HepG2 (cell line): ENCODE measurements around the gene ANKRD55. TPM values are rescaled to one million over a fixed set of nuclear protein-coding genes. Genes with fewer than 3 reads are reported as not detected.

Experiments
- HIVEP1 ChIP-seq: sonication (generic); formaldehyde crosslinking; IDR thresholded peaks from 2 replicates; pipeline ENCODE4 v1.4.0; 2020; ENCODE audit warnings: mild to moderate bottlenecking, missing genetic modification reagents
- JDP2 ChIP-seq: sonication (generic); formaldehyde crosslinking; IDR thresholded peaks from 2 replicates; pipeline ENCODE4 v1.8.1; 2022; ENCODE audit warnings: missing genetic modification reagents, borderline replicate concordance
- MYPOP ChIP-seq: sonication (generic); formaldehyde crosslinking; IDR thresholded peaks from 2 replicates; pipeline ENCODE4 v1.8.1; 2023; ENCODE audit warnings: mild to moderate bottlenecking, moderate library complexity, missing genetic modification reagents
- NFKBIZ ChIP-seq: IDR thresholded peaks from 2 replicates; pipeline ENCODE4 v1.6.1; 2018; ENCODE audit warnings: missing genetic modification reagents, missing compliant biosample characterization
- NR2C2 ChIP-seq: sonication (generic); formaldehyde crosslinking; IDR thresholded peaks from 2 replicates; pipeline ENCODE4 v1.4.0; 2020; ENCODE audit warnings: missing genetic modification reagents, mild to moderate bottlenecking, moderate library complexity, borderline replicate concordance
- NRL ChIP-seq: sonication (generic); formaldehyde crosslinking; IDR thresholded peaks from 2 replicates; pipeline ENCODE4 v1.5.0; 2020; ENCODE audit warnings: missing genetic modification reagents, mild to moderate bottlenecking, moderate library complexity, borderline replicate concordance
- PRPF4 ChIP-seq: fragments of 200-400 bp; formaldehyde crosslinking; IDR thresholded peaks from 2 replicates; pipeline ENCODE4 v1.6.1; 2016; ENCODE audit warnings: low read length, low read depth; ENCODE audit not compliant: poor library complexity, severe bottlenecking
- RBM39 ChIP-seq: fragments of 200-400 bp; formaldehyde crosslinking; IDR thresholded peaks from one replicate; pipeline ENCODE4 v1.6.1; 2018; ENCODE audit warnings: antibody characterized with exemption, mild to moderate bottlenecking, low read depth, low read length; ENCODE audit not compliant: poor library complexity, severe bottlenecking
- SP5 ChIP-seq: IDR thresholded peaks from 2 replicates; pipeline ENCODE4 v1.6.1; 2016; ENCODE audit warnings: low read depth, borderline replicate concordance
- SRF ChIP-seq: IDR thresholded peaks from 2 replicates; pipeline ENCODE4 v1.6.1; 2011; ENCODE audit warnings: mild to moderate bottlenecking, low read depth, low read length, moderate library complexity
- ZBTB43 ChIP-seq: sonication (generic); formaldehyde crosslinking; conservative IDR thresholded peaks from 2 replicates; pipeline ENCODE4 v1.4.0; 2020; ENCODE audit warnings: missing genetic modification reagents
- ZNF142 ChIP-seq: sonication (generic); formaldehyde crosslinking; IDR thresholded peaks from 2 replicates; pipeline ENCODE4 v1.4.0; 2020; ENCODE audit warnings: missing genetic modification reagents
- ZNF143 ChIP-seq: sonication (generic); formaldehyde crosslinking; IDR thresholded peaks from 2 replicates; pipeline ENCODE4 v1.4.0; 2020; ENCODE audit warnings: missing genetic modification reagents
- ZNF280D ChIP-seq: sonication (generic); formaldehyde crosslinking; IDR thresholded peaks from 2 replicates; pipeline ENCODE4 v1.5.1; 2020; ENCODE audit warnings: mild to moderate bottlenecking, missing genetic modification reagents
- ZNF567 ChIP-seq: sonication (generic); formaldehyde crosslinking; IDR thresholded peaks from 2 replicates; pipeline ENCODE4 v1.8.1; 2023; ENCODE audit warnings: mild to moderate bottlenecking, missing genetic modification reagents, borderline replicate concordance
- ZNF883 ChIP-seq: sonication (generic); formaldehyde crosslinking; IDR thresholded peaks from 2 replicates; pipeline ENCODE4 v1.5.1; 2020; ENCODE audit warnings: mild to moderate bottlenecking, missing genetic modification reagents; ENCODE audit errors: not compliant biosample characterization
- ZSCAN9 ChIP-seq: IDR thresholded peaks from 2 replicates; pipeline ENCODE4 v1.6.1; 2016; ENCODE audit warnings: borderline replicate concordance
- polyA plus RNA-seq, 8 experiments: library from polyadenylated mRNA; depleted of rRNA in 3 of 8; stranded (reverse) in 7 of 8; unstranded in 1 of 8; fragments of >200 nt; fragmentation: Illumina TruSeq in 4 of 8; extraction: Trizol in 4 of 8; gene quantifications; 2 replicates each; pipeline versions ENCODE4 v1.2.1 to v1.2.3, GENCODE V29; 2011 to 2016; ENCODE audit warnings: low read depth in 4 of 8, missing spikeins in 1 of 8, mixed read lengths in 1 of 8; ENCODE audit not compliant: insufficient read depth in 1 of 8
- total RNA-seq, 5 experiments: library from RNA; depleted of rRNA; stranded (reverse); fragments of >200 nt; fragmentation: Illumina TruSeq; extraction: Trizol; gene quantifications; 2 replicates each; pipeline ENCODE4 v1.2.3, GENCODE V29; 2016; ENCODE audit warnings: low read depth in 1 of 5

Gene ANKRD55
- total and polyA plus RNA-seq, 2 of the 13 experiments (the other 11 are each of a cell fraction or from before 2014, with no cell fraction given) = 0.11 to 0.28 TPM

- TF ChIP-seq ZNF142 (CRISPR knock-in tag) (0 out of 2 replicates have a peak, but pooled peaks have one; percentile 41), SP5 (CRISPR knock-in tag) (0 out of 2 replicates have a peak, but pooled peaks have one; percentile 31), ZNF883 (CRISPR knock-in tag) (no peak), RBM39 (no peak), ZNF280D (CRISPR knock-in tag) (peak; percentile 79), JDP2 (CRISPR knock-in tag) (no peak), ZBTB43 (CRISPR knock-in tag) (no peak), HIVEP1 (CRISPR knock-in tag) (no peak), NRL (no peak), SRF (no peak), NFKBIZ (CRISPR knock-in tag) (no peak), NR2C2 (CRISPR knock-in tag) (no peak; the same call in 1 of the 2 replicates), MYPOP (no peak), PRPF4 (no peak), ZSCAN9 (CRISPR knock-in tag) (0 out of 2 replicates have a peak, but pooled peaks have one; percentile 18), ZNF143 (no peak), ZNF567 (CRISPR knock-in tag) (no peak)
Observed at GRCh38 chr5:56215019-56215830, 17.9 kb downstream of the ANKRD55 start (continued).
